Heart left ventricle (tissue), 13 donors: Measurements from ENCODE around the gene BMP8A.
"Not testable (repeated sequence)": the region's sequence is repeated elsewhere in the genome, so short reads cannot be mapped to it uniquely, and the experiment has no call there.

Experiments used
- POLR2A ChIP-seq, 2 donors: fragments of 450-650 bp; IDR thresholded peaks; one replicate each; pipeline ENCODE4 v1.6.1; 2017; ENCODE audit warnings: antibody characterized with exemption in 2 of 2, mild to moderate bottlenecking in 2 of 2, moderate library complexity in 2 of 2
- TF ChIP-seq, protein P1 (sequence below), 12 donors: fragments of 200-600 bp; sonication (generic) in 4 of 12; IDR thresholded peaks; one replicate each; pipeline versions ENCODE4 v1.5.0 to v1.8.0; 2018 to 2022; ENCODE audit warnings: antibody characterized with exemption in 12 of 12, mild to moderate bottlenecking in 5 of 12
- donor health status: ischemic (EF 13 %, LVEDD 7.1; RV severe dilation, severe dysfunction).
- donor health status: DM: no; HTN: yes; CAD: no.
- donor health status: DM: no; HTN: no; CAD: no.
- donor health status: ischemic (EF 25% LVEDD 6.9; RV normal size, moderate dysfunction).
- donor health status: ischemic (EF 25% LVEDD 5.7; RV mildly dilated, moderate dysfunction).
- donor health status: ischemic (EF 35%, LVEDD 5.7; RV mildly dilated, moderate dysfunction).
- donor health status: nonischemic (EF 11% LVEDD 7.7; RV severe dilation, severe dysfunction).
- donor health status: DM: yes; HTN: yes; CAD: no.
- donor health status: PGD.
- donor health status: ischemic (EF 29% LVEDD 5.4; RV normal size, mild dysfunction).
- donor health status: nonischemic (EF 23%, LVEDD 6.1; RV moderate dilation, normal function).

DNA sequence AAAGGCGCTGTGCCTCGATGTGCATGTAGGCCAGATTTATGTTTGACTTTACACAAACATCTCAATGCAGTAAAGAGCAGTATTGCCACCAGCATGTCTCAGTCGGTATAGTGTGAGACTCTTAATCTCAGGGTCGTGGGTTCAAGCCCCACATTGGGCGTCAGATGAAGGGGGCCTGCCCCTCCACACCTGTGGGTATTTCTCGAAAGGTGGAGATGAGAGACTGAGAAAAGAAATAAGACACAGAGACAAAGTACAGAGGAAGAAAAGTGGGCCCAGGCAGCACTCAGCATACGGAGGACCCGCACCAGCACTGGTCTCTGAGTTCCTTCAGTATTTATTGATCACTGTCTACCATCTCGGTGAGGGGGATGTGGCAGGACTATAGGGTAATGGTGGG is 13.0 kb downstream of the BMP8A start:
- TF ChIP-seq, protein P1, sequence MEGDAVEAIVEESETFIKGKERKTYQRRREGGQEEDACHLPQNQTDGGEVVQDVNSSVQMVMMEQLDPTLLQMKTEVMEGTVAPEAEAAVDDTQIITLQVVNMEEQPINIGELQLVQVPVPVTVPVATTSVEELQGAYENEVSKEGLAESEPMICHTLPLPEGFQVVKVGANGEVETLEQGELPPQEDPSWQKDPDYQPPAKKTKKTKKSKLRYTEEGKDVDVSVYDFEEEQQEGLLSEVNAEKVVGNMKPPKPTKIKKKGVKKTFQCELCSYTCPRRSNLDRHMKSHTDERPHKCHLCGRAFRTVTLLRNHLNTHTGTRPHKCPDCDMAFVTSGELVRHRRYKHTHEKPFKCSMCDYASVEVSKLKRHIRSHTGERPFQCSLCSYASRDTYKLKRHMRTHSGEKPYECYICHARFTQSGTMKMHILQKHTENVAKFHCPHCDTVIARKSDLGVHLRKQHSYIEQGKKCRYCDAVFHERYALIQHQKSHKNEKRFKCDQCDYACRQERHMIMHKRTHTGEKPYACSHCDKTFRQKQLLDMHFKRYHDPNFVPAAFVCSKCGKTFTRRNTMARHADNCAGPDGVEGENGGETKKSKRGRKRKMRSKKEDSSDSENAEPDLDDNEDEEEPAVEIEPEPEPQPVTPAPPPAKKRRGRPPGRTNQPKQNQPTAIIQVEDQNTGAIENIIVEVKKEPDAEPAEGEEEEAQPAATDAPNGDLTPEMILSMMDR (IDR thresholded peaks at IDR 0.05), result not testable (repeated sequence)
- TF ChIP-seq POLR2A (IDR thresholded peaks at IDR 0.05), result not testable (repeated sequence)
